GM21515 (cell line): ENCODE measurements around the gene HAO2.
"Not testable (repeated sequence)": the region's sequence is repeated elsewhere in the genome, so short reads cannot be mapped to it uniquely, and the experiment has no call there.

Experiments
- ATAC-seq: cut with Tn5 transposase; IDR thresholded peaks from one replicate; pipeline ENCODE4 v1.9.1; 2021; ENCODE audit not compliant: unreplicated experiment

The HAO2 gene

GRCh38 chr1:119377594-119377993 lies 9.0 kb downstream of the HAO2 start:
- not testable (repeated sequence) for ATAC-seq

GRCh38 chr1:119379117-119379516 lies 10.5 kb downstream of the HAO2 start:
- no peak for ATAC-seq

GRCh38 chr1:119380304-119380703 lies 11.7 kb downstream of the HAO2 start:
- ATAC-seq = no peak

- ATAC-seq = no peak
These were observed 12.5 kb downstream of the HAO2 start for GRCh38 chr1:119380983-119381662.

- ATAC-seq = no peak
These were observed 16.0 kb downstream of the HAO2 start for GRCh38 chr1:119384591-119384990.

DNA sequence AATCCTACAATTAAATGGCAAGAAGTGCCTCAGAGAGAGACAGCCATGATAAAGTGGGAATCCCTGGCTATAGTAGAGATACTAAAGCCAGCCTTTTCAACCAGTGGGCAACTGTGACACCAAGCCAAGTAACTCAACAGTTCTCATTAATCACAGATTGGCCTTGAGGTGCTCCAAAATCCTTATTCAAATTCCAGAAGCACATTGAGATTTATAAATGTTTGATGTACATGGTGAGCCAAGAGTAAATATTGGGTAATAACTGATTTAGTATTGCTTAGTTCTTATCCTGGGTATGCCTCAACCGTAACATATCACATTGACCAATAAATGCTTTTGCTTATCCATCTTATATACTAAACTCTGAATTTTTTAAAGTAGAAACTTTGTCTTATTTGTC lies 17.1 kb downstream of the HAO2 start:
- ATAC-seq = no peak

GRCh38 chr1:119387858-119388257 lies 19.3 kb downstream of the HAO2 start:
- ATAC-seq = no peak

GRCh38 chr1:119388450-119388849 lies 19.9 kb downstream of the HAO2 start:
- ATAC-seq = no peak

- no peak for ATAC-seq
These were observed 21.9 kb downstream of the HAO2 start for GRCh38 chr1:119390526-119390925.

- no peak for ATAC-seq
These were observed 23.2 kb downstream of the HAO2 start for GRCh38 chr1:119391749-119392148.

- ATAC-seq = no peak
These were observed 25.5 kb downstream of the HAO2 start for GRCh38 chr1:119394085-119394484.

- no peak for ATAC-seq
These were observed 28.4 kb downstream of the HAO2 start for GRCh38 chr1:119396982-119397381.

DNA sequence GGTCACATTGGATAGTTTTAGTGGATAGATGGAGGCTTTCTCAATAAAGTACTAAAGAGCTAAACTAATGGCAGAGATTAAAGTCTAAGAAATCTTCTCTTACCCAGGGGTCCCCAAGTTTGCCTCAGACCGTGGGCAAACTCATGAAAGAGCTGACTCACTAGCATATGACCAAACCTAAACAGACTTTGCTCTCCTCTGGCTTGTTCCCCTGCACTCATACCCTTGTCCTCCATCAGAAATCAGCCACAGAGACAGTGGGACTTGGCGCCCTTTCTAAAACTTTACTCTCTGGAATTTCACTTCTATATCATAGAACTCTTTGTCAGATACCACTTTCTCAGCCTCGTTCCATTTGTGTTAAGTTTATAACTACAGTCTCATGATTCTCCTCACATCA lies 29.4 kb downstream of the HAO2 start:
- no peak for ATAC-seq

DNA sequence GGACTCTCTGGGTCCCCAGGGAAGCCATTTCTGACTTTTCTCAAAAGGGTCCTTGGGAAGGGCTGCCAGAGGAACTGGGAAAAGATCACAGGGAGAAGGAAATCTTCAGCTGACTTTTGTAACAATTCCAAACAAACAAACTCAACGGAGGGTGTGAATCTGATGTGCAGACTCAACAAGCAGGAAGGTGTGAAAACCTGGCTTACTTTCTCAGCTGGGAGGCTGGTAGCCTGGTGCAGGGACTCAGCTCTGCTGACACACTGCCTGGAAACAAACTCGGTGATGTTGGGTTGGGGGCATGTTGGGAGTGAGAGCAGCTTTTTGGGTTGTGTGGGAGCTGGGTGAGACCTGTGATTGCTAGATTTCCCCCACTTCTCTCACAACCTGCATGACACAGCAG lies 36.2 kb downstream of the HAO2 start:
- ATAC-seq = no peak

DNA sequence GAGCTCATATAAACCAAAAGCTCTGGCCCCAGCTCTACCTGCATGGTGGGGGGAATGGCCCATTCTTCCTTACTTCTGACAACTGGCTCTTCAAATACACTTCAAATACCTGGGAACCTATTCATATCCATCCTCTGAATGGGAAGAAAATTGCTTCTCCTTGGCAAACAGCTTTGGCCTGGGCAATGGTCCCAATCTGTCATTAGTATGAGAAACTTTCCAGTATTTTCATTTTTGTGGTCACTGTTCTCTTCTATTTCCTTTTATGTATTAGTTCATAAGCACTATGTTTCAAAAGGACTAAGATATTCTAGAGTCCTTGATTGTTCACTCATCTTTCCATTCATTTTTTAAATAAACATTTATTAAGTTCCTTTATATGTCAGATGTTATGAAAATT lies 41.1 kb downstream of the HAO2 start:
- no peak for ATAC-seq

DNA sequence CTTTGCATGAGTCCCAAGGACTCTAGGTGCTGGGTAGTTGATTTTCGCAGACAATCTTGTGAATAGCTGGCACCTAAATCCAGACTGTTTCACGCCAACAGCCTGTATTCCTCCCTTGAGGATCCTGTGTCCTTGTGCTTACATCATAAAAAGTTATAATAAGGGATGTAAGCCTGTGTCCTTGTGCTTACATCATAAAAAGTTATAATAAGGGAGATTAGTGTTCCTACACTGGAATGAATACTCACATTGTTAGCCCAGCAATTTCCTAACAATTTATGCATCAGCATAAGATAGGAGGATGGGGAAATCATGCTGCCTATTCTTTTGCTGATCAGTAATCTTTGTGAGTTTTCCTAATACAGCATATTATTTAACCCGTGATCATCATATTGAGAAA lies 42.4 kb downstream of the HAO2 start:
- no peak for ATAC-seq

DNA sequence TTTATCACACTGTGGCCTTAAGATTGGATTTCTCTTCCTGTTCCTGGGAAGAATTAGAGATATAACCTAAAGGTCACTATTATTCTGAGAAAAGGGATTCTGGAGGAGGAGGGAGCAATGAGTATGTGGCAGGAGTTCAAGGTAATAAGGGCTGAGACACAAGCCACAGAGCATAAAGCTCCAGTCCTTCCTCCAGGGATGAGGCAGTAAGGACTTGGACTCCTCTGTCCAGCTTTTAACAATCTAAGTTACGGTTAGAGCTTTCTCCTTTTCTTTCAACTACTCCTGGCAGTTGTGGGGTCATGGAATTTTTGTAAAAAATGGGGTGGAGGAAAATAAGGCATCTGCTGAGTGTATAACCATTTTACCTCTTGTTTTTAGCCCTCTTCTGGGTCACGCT lies 46.4 kb downstream of the HAO2 start, which contains the start of gene HSD3B2:
HSD3B2 (plus strand) TSS at position 201 of the 400 bp plus-strand sequence. CDS start 270 bp downstream, outside the sequence.
- ATAC-seq = no peak

- ATAC-seq = no peak
These were observed 47.5 kb downstream of the HAO2 start for GRCh38 chr1:119416006-119416640.

GRCh38 chr1:119419109-119419508 lies 50.5 kb downstream of the HAO2 start:
- ATAC-seq = no peak

GRCh38 chr1:119420638-119421037 lies 52.1 kb downstream of the HAO2 start:
- no peak for ATAC-seq

DNA sequence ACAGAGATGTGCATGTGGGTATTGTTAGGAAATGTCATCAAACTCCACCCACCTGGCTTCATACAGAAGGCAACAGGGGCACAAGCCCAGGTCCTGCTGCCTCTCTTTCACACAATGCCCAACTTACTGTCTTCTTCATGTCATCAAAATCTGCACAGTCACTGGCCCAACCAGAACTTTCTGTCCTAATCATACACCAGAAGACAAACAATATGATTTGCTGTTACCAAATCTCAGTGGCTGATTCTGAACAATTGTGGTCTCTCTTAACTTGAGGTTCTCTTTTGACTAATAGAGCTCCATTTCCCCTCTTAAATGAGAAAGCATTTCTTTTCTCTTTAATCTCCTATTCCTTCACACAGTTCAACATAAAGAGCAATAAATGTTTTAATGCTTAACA lies 54.0 kb downstream of the HAO2 start:
- no peak for ATAC-seq

DNA sequence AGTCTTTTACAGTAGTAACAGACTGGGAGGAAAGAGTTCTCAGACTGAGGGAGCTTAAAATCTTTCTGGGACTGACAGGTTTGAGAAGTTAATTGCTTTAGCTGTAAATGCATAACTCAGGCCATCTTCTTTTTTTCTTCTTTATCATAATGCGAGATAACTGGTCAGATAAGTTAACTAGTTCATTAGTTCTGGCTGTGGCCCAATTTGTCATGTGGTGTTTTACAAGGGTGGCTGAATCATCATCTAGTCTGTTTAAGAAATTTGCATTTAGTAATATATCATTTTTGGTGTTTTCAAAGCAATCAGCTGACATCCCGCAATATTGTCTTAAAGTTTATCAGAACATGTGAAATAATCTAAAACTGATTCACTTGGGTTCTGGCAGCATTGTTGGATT lies 60.4 kb downstream of the HAO2 start:
- ATAC-seq = no peak

DNA sequence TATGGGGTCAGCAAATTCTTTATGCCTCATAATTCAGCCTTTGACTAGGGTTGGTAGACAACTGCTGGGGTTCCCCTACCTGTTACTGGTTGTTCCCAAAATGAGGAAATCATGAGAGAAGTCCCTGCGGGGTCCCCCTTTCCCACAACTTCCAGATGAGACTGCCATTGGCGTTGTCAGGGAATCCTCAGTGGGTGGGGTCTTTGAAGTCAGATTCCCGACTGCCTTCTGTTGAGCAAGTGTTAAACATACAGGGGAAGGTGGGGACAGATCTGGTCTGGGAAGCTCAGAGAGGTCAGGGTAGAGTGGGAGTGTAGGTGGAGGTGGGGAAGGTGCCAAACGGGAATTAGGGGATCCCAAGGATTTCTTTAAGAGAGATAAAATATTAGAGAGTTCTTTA lies 61.1 kb downstream of the HAO2 start:
- no peak for ATAC-seq
